Measurements from ENCODE around the gene MKRN2. TPM values are rescaled to one million over a fixed set of nuclear protein-coding genes. Genes with fewer than 3 reads are reported as not detected.

The MKRN2 gene
- total RNA-seq, 1 donor from 2014 or later = 25.2 TPM

DNA sequence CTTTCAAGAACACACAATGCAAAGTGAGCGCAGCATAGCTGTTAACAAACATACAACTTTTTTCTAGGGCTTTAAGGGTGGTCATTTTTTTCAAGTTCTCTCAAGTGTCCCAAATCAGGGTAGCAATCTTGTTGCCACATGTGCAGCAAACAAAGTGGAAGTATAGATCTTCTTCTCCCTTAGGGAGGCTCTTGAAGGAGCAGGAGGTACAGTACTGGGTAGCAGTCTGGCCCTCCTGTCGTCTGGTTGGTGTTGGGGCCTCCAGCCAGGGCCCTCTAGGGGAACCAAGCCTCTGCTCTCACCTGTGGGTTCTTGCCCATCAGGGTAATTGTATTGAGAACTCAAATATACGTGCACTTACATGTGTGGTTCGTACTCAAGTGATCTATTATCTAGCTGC, 25.8 kb downstream of the MKRN2 start:
- Histone ChIP-seq H3K9me3 (no peaks in the 10 kb centered on the region), H3K4me3 (no peak overlapping the region), H3K27ac (no peak overlapping the region), H3K27me3 (no peaks in the 10 kb centered on the region), H3K36me3 (peaks cover 67 to 96% of the 10 kb centered on the region in 2 donors), H3K4me1 (peaks cover 0 to 2% of the 10 kb centered on the region in 2 donors)
- intact Hi-C loops (cut with DNase I) = no loop called here
- no peak for TF ChIP-seq CTCF (IDR thresholded peaks at IDR 0.05)
- DNase-seq (ENCODE audit: low spot score in 2 of 2) = no peak

DNA sequence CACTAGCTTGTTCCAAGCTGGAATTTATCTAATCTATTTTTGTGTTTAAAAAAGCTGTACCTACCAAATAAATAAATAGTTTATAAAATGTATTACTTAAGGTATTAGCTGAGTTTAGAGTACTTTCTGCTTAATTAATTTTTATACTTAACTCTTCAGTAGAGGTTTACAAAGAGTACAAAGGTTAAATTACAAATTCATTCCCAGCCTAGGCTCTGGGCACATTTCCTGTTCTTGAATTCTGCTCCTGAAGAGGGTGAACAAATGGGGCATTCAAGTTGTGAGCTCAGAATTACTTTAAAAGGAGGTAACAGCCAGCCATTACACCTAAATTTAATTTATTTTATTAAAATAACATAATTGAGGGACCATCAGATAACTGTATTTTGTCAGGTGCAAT, 26.4 kb downstream of the MKRN2 start:
- Histone ChIP-seq H3K27ac (no peak overlapping the region), H3K36me3 (peaks cover 68 to 96% of the 10 kb centered on the region in 2 donors), H3K9me3 (no peaks in the 10 kb centered on the region), H3K4me3 (no peak overlapping the region), H3K27me3 (no peaks in the 10 kb centered on the region), H3K4me1 (peaks cover 0 to 2% of the 10 kb centered on the region in 2 donors)
- no peak for DNase-seq (ENCODE audit: low spot score in 2 of 2)
- TF ChIP-seq CTCF (IDR thresholded peaks at IDR 0.05) = no peak
- intact Hi-C loops (cut with DNase I) = no loop called here

- H3K36me3 ChIP-seq = peaks cover 75 to 96% of the 10 kb centered on the region in 2 donors
- no peak overlapping the region for H3K4me3 ChIP-seq
- peaks cover 0 to 2% of the 10 kb centered on the region in 2 donors for H3K4me1 ChIP-seq
- H3K27me3 ChIP-seq = no peaks in the 10 kb centered on the region
- TF ChIP-seq CTCF (IDR thresholded peaks at IDR 0.05) = no peak
- no peak overlapping the region for H3K27ac ChIP-seq
- no peaks in the 10 kb centered on the region for H3K9me3 ChIP-seq
- DNase-seq (ENCODE audit: low spot score in 2 of 2) = no peak
- intact Hi-C loops (cut with DNase I) = no loop called here
Observed at GRCh38 chr3:12584083-12584482, 27.2 kb downstream of the MKRN2 start.

GRCh38 chr3:12585181-12585580, 28.3 kb downstream of the MKRN2 start:
- TF ChIP-seq CTCF (IDR thresholded peaks at IDR 0.05) = no peak

GRCh38 chr3:12585970-12586369, 29.1 kb downstream of the MKRN2 start:
- DNase-seq (ENCODE audit: low spot score in 2 of 2) = no peak
- Histone ChIP-seq H3K4me3 (no peak overlapping the region), H3K36me3 (peaks cover 80 to 97% of the 10 kb centered on the region in 2 donors), H3K27me3 (no peaks in the 10 kb centered on the region), H3K9me3 (no peaks in the 10 kb centered on the region), H3K4me1 (no peaks in the 10 kb centered on the region), H3K27ac (no peak overlapping the region)
- TF ChIP-seq CTCF (IDR thresholded peaks at IDR 0.05) = no peak
- intact Hi-C loops (cut with DNase I) = no loop called here

More at GRCh38 chr3:12585181-12585580, 28.3 kb downstream of the MKRN2 start:
- Histone ChIP-seq H3K9me3 (no peaks in the 10 kb centered on the region), H3K4me1 (no peaks in the 10 kb centered on the region), H3K4me3 (no peak overlapping the region), H3K27me3 (no peaks in the 10 kb centered on the region), H3K36me3 (peaks cover 78 to 97% of the 10 kb centered on the region in 2 donors), H3K27ac (no peak overlapping the region)
- intact Hi-C loops (cut with DNase I) = no loop called here
- DNase-seq (ENCODE audit: low spot score in 2 of 2) = no peak

DNA sequence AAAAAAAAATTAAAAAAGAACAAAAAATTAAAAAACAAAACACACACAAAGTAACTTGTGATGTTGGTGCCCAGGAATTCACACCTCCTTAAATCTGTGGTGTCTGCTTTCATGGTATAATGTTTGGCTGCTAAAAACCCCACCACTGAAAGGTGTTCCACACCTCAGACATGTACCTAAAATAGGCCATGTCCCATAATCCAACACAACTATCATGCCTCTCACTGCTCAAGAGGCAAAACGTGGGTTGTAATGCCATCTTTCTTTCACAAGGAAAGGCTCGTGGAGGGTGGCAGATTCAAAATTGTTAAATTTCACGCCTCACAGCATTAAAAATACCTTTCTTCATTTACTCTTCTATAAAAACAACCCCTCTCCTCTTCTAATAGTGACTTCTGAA, 29.5 kb downstream of the MKRN2 start:
- no peak for DNase-seq (ENCODE audit: low spot score in 2 of 2)
- intact Hi-C loops (cut with DNase I) = no loop called here
- TF ChIP-seq CTCF (IDR thresholded peaks at IDR 0.05) = no peak
- H3K27me3 ChIP-seq = no peaks in the 10 kb centered on the region
- H3K36me3 ChIP-seq = peaks cover 81 to 97% of the 10 kb centered on the region in 2 donors
- H3K4me1 ChIP-seq = no peaks in the 10 kb centered on the region
- no peaks in the 10 kb centered on the region for H3K9me3 ChIP-seq
- H3K4me3 ChIP-seq = no peak overlapping the region
- H3K27ac ChIP-seq = no peak overlapping the region

Data from ascending aorta (tissue), 2 donors.